ENCODE measurements around the gene NOTCH3.

Gene NOTCH3

GRCh38 chr19:15236886-15237285, 36.1 kb upstream of the NOTCH3 start:
- DNase-seq (ENCODE audit: low read depth, low spot score): no peak

- DNase-seq (ENCODE audit: low read depth, low spot score): no peak
Observed at GRCh38 chr19:15235781-15236180, 35.0 kb upstream of the NOTCH3 start.

GRCh38 chr19:15234431-15235130, 33.8 kb upstream of the NOTCH3 start:
- DNase-seq (ENCODE audit: low read depth, low spot score): no peak

GRCh38 chr19:15231271-15231670, 30.5 kb upstream of the NOTCH3 start:
- no peak for DNase-seq (ENCODE audit: low read depth, low spot score)

GRCh38 chr19:15227261-15227660, 26.5 kb upstream of the NOTCH3 start:
- no peak for DNase-seq (ENCODE audit: low read depth, low spot score)

- DNase-seq (ENCODE audit: low read depth, low spot score): no peak
Observed at GRCh38 chr19:15225760-15226159, 25.0 kb upstream of the NOTCH3 start.

GRCh38 chr19:15223649-15224361, 23.0 kb upstream of the NOTCH3 start:
- DNase-seq (ENCODE audit: low read depth, low spot score): no peak

- DNase-seq (ENCODE audit: low read depth, low spot score): peak; percentile 47
Observed at GRCh38 chr19:15222738-15223648, 22.2 kb upstream of the NOTCH3 start.

- no peak for DNase-seq (ENCODE audit: low read depth, low spot score)
Observed at GRCh38 chr19:15220833-15221232, 20.0 kb upstream of the NOTCH3 start.

GRCh38 chr19:15218501-15218900, 17.7 kb upstream of the NOTCH3 start:
- DNase-seq (ENCODE audit: low read depth, low spot score): no peak

- no peak for DNase-seq (ENCODE audit: low read depth, low spot score)
Observed at GRCh38 chr19:15216363-15216762, 15.6 kb upstream of the NOTCH3 start.

- no peak for DNase-seq (ENCODE audit: low read depth, low spot score)
Observed at GRCh38 chr19:15213715-15214381, 13.1 kb upstream of the NOTCH3 start.

- no peak for DNase-seq (ENCODE audit: low read depth, low spot score)
Observed at GRCh38 chr19:15212711-15213110, 11.9 kb upstream of the NOTCH3 start.

GRCh38 chr19:15210323-15210781, 9.6 kb upstream of the NOTCH3 start:
- no peak for DNase-seq (ENCODE audit: low read depth, low spot score)

- DNase-seq (ENCODE audit: low read depth, low spot score): no peak
Observed at GRCh38 chr19:15201374-15202023, 704 bp upstream of the NOTCH3 start.

GRCh38 chr19:15199661-15200552, 888 bp downstream of the NOTCH3 start:
- DNase-seq (ENCODE audit: low read depth, low spot score): no peak

GRCh38 chr19:15198951-15199660, 1.7 kb downstream of the NOTCH3 start:
- DNase-seq (ENCODE audit: low read depth, low spot score): no peak

- DNase-seq (ENCODE audit: low read depth, low spot score): no peak
Observed at GRCh38 chr19:15197942-15198341, 2.9 kb downstream of the NOTCH3 start.

- DNase-seq (ENCODE audit: low read depth, low spot score): no peak
Observed at GRCh38 chr19:15197275-15197941, 3.4 kb downstream of the NOTCH3 start.

All from activated naive CD8-positive, alpha-beta T cell treated with anti-CD3 and anti-CD28 coated beads, Interleukin-2, amount 50 U/mL, for 16 hours (primary cell).